ENCODE measurements around the gene RNASE8.

DNA sequence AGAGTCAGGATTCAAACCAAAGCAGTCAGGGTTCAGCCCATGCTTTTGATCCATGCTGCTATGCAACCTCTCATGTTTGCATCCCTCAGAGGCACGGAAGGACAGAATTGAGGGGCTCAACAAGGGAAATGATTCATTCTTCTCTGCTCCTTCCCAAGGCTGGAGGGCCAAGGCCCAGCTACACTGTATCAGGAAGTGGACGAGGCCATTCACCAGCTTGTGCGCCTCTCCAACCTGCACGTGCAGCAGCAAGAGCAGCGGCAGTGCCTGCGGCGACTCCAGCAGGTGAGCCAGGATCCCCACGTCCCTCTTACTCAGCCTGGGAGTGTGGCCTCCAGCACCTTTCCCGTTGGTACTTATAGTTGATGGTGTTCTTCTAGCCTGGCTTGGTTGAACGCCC is 21.1 kb downstream of the RNASE8 start:
- TF ChIP-seq, protein P1, sequence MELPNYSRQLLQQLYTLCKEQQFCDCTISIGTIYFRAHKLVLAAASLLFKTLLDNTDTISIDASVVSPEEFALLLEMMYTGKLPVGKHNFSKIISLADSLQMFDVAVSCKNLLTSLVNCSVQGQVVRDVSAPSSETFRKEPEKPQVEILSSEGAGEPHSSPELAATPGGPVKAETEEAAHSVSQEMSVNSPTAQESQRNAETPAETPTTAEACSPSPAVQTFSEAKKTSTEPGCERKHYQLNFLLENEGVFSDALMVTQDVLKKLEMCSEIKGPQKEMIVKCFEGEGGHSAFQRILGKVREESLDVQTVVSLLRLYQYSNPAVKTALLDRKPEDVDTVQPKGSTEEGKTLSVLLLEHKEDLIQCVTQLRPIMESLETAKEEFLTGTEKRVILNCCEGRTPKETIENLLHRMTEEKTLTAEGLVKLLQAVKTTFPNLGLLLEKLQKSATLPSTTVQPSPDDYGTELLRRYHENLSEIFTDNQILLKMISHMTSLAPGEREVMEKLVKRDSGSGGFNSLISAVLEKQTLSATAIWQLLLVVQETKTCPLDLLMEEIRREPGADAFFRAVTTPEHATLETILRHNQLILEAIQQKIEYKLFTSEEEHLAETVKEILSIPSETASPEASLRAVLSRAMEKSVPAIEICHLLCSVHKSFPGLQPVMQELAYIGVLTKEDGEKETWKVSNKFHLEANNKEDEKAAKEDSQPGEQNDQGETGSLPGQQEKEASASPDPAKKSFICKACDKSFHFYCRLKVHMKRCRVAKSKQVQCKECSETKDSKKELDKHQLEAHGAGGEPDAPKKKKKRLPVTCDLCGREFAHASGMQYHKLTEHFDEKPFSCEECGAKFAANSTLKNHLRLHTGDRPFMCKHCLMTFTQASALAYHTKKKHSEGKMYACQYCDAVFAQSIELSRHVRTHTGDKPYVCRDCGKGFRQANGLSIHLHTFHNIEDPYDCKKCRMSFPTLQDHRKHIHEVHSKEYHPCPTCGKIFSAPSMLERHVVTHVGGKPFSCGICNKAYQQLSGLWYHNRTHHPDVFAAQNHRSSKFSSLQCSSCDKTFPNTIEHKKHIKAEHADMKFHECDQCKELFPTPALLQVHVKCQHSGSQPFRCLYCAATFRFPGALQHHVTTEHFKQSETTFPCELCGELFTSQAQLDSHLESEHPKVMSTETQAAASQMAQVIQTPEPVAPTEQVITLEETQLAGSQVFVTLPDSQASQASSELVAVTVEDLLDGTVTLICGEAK (IDR thresholded peaks at IDR 0.05; ENCODE audit: borderline replicate concordance), result no peak
- TF ChIP-seq, protein P2, sequence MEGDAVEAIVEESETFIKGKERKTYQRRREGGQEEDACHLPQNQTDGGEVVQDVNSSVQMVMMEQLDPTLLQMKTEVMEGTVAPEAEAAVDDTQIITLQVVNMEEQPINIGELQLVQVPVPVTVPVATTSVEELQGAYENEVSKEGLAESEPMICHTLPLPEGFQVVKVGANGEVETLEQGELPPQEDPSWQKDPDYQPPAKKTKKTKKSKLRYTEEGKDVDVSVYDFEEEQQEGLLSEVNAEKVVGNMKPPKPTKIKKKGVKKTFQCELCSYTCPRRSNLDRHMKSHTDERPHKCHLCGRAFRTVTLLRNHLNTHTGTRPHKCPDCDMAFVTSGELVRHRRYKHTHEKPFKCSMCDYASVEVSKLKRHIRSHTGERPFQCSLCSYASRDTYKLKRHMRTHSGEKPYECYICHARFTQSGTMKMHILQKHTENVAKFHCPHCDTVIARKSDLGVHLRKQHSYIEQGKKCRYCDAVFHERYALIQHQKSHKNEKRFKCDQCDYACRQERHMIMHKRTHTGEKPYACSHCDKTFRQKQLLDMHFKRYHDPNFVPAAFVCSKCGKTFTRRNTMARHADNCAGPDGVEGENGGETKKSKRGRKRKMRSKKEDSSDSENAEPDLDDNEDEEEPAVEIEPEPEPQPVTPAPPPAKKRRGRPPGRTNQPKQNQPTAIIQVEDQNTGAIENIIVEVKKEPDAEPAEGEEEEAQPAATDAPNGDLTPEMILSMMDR (IDR thresholded peaks at IDR 0.05 in 2 of 3, conservative IDR thresholded peaks at IDR 0.05 in 1 of 3; ENCODE audit: control insufficient read depth in 2 of 3, extremely low read depth in 1 of 3, insufficient read depth in 1 of 3, low read depth in 3 of 3, low read length in 3 of 3), result no peak
- no peak for TF ChIP-seq DPF2 (IDR thresholded peaks at IDR 0.05)
- TF ChIP-seq, protein P3, sequence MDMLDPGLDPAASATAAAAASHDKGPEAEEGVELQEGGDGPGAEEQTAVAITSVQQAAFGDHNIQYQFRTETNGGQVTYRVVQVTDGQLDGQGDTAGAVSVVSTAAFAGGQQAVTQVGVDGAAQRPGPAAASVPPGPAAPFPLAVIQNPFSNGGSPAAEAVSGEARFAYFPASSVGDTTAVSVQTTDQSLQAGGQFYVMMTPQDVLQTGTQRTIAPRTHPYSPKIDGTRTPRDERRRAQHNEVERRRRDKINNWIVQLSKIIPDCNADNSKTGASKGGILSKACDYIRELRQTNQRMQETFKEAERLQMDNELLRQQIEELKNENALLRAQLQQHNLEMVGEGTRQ (IDR thresholded peaks at IDR 0.05; ENCODE audit: borderline replicate concordance, low read depth, low read length), result no peak
- TF ChIP-seq IRF4 (IDR thresholded peaks at IDR 0.05; ENCODE audit: low read depth, low read length), result no peak
- no peak for TF ChIP-seq POLR2AphosphoS5 (IDR thresholded peaks at IDR 0.05; ENCODE audit: low read length)
- TF ChIP-seq RAD21 (IDR thresholded peaks at IDR 0.05; ENCODE audit: insufficient read depth, low read depth, low read length), result no peak
- TF ChIP-seq CHD1 (IDR thresholded peaks at IDR 0.05; ENCODE audit: low read depth, low read length), result no peak
- TF ChIP-seq JUNB (IDR thresholded peaks at IDR 0.05), result no peak
- no peak for TF ChIP-seq BRCA1 (IDR thresholded peaks at IDR 0.05; ENCODE audit: low read depth, low read length)
- TF ChIP-seq GABPA (IDR thresholded peaks at IDR 0.05; ENCODE audit: low read depth), result no peak
- TF ChIP-seq POLR2A (IDR thresholded peaks at IDR 0.05; ENCODE audit: low read depth, low read length), result no peak

All from GM12878 (cell line).